HG02642 (cell line): ENCODE results near the gene MATN1.
A peak's percentile ranks its signal among the peaks of the same experiment; 100 is the strongest.

ENCODE experiments used
- ATAC-seq: cut with Tn5 transposase; IDR thresholded peaks from one replicate; pipeline ENCODE4 v1.9.1; 2021; ENCODE audit warnings: mild to moderate bottlenecking; ENCODE audit not compliant: unreplicated experiment, poor library complexity

The MATN1 gene

DNA sequence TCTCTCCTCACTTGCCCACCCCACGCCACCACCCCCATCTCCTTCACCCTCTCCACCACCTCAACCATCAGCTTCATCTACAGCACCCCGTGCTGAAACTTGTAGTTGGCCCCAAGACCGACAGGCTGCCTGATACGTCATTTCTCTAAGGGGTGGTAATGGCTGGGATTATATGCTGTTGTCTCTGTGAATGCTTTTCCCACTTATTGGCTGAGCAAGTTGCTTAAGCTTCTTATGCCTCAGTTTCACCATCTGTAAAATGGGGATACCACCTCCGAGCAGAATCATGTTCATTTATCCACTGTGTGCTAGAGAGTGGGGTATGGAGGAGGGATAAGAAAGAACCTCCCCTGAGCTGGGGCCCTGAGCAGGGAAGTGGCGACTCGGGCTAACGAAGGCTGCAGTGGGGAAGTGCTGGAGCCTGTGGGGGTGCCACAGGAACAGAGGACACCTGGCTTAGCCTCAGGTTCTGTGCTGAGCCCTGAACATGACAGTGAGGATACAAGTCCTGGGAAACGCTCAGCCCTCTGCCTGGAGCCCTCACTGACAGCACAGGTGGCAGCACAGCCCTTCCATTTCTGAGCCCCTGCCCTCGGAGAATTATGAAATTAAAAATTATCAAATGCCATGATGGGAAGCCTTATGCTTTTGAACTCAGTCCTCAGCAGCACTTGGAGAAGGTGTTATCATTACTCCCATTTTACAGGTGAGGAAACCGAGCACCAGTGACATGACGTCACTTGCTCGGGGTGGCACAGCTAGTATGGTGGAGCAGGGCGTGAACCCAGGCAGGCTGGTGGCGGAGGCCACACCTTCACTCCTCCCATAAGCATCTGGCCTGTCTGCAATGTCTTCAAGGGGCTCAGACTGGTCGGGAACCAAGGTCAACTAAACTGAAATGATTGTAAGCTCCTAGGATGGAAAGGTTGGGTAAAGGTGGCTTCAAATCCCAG lies 2.8 kb downstream of the MATN1 start:
- no peak for ATAC-seq

DNA sequence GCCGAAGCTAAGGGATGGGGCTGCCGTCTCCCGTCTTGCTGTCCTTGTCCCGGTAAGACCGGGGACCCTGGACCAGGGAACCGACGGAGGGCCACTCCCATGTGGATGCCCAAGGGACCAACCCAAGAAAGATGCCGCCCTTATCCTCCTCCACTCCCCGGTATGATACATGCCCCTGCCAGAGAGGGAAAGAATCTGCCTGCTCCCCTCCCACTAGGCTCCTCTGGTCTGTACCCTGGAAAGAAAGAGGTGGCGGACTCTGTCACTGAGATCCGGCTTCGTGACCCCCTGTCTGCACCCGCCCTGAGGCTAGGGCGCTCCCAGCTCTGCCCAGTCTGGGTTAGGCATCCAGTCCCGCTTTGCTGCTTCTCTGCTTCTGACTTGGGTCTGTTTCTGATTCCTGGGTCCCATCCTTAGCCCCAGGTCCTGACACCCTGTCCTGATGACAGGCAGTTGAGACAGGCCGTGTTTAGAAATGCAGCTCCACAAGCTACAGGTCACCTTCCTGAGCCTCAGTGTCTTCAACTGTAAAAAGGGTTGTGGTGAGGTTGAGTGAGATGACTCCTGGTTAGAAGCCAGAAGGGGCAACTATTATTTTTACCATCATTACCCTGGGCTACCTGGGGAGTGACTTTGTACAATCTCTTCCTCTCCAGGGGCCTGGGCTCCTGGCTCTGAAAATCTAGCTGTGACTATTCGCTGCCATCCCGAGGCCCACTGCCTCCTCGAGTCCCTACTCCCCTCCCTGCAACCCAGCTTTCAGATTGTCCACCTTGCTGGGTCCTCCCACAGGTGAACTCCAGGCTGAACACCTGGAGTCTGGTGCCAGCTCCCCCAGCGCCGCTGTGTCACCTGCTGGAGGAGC lies 3.7 kb downstream of the MATN1 start:
- ATAC-seq: no peak

DNA sequence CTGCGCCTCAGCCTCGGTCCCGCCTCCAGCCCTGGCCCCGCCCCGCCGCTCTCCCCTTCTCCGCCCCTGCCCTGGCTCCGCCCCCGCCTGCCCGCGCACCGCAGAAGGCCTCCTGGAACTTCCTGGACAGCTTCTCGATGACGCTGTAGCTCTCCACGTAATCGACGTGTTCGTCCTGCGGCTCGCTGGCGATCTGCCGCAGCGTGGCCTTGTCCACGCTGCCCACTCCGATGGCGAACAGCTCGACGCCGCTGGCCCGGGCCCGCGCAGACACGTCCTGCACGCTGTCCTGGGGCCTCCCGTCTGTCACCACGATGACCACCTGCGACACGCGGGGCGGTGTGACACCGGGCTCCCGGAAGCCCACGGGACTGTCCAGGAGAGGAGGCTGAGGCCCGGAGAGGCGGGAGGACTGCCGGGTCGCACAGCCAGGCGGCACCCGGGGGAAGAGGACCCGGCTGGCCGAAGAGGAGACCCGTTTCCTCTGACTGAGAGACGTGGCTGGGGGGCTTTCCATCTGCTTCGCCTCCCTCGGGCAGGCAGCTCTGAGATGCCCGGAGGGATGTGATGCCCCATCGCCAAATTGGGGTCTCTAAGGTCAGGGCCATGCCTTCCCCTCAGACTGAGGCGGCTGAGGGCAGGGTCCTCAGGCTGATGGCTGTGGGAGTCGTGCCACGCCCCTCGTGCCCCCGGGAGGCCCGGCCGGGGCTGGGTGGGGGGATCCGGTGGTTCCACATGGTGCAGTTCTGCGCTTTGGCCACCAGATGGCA lies 4.6 kb downstream of the MATN1 start:
- peak; percentile 61 for ATAC-seq

DNA sequence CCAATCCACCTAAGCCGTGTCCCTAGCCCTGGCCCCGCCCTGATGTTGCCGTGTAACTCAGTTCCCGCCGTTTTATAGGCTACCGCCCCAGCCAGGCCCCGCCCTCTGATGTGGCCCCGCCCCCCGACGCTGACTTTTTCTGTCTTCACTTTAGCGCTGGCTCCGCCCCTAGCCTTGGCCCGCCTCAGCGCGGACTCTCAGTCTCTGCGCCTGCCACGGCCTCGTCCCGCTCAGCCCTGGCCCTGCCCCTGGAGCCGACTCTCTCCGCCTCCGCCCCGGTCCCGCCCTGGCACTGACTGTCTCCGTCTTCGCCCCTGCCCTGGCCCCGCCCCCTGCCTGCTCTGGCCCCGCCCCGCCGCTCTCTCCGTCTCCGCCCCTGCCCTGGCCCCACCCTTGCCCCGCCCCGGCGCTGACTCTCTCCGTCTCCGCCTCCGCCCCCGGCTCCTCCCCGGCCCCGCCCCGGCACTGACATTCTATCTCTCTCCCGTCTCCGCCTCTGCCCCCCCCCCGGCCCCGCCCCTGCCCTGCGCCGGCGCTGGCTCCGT lies 5.2 kb downstream of the MATN1 start:
- peak; percentile 85 for ATAC-seq

DNA sequence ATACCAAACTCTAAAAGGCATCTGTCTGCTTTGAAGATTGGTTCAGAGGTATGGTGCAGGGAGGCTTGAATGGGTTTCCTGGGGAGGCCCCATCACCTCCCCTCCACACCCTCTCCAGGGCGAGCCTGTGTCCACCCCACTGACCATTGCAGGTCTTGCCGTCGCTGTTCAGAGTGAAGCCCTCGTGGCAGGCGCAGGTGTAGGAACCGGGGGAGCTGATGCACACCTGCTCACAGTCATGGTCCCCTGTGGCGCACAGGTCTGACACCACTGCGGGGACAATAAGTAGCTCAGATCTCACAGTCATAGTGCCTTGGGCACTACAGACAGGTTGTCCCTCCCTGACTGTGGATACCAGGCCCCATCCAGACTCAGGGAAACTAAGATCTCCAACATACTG lies 6.7 kb downstream of the MATN1 start:
- ATAC-seq: no peak

DNA sequence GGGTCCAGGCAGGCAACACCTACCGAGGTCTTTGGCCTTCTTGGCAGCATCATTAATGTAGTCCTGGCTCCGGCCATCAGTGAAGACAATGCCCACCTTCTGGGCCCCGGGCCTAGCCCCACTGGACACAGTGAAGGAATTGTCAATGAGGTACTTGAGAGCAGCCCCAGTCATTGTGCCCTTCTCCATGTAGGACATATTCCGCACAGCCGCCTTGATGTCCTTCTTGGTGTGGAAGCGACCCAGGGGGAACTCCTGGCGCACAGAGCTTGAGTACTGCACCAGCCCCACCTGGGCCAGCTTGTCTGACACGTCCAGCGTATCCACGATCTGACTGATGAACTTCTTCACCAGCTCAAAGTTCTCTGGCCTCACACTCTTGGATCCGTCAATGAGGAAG lies 7.5 kb downstream of the MATN1 start:
- ATAC-seq: no peak

DNA sequence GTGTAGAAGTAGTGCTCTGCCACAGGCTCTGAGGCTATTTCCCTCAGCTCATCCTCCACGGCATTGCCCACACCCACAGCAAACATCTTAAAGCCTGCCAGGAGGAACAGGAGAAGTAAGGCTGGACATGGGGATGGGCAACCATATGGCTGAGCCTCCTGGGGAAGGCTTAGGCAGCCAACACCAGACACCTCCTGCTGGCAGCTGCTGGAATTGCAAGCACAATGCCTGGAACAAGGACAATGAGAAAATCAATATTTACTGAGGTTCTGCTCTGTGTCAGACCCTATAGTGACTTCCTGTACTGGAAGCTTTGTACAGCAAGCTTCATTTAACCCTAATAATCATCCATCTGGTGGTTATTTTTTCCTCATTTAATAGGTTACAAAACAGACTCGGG lies 8.2 kb downstream of the MATN1 start:
- ATAC-seq: no peak

DNA sequence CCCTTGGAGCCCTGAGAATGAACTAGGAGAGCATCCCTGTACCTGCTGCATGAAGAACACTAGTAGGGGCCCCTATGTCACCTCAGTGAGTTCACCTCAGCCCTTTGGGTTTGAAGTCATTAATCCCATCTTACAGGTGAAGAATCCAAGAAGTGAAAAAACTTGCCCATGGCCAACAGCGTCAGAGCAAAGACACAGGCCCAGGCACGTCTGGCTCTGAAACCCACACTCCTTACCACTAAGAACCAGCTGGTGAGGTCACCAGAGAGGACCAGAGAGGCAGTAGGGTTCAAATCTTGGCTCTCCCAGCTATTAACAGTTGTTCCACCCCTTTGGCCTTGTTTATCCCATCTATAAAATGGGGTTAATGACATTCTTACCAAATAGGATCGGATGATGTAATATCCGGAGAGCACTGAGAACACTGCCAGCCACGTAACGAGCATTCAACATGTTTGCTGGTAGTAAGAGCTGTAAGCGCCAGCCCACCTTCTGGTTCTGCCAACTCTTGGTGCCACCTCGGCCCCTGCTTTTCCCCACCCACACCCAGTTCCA lies 8.8 kb downstream of the MATN1 start:
- ATAC-seq: no peak

DNA sequence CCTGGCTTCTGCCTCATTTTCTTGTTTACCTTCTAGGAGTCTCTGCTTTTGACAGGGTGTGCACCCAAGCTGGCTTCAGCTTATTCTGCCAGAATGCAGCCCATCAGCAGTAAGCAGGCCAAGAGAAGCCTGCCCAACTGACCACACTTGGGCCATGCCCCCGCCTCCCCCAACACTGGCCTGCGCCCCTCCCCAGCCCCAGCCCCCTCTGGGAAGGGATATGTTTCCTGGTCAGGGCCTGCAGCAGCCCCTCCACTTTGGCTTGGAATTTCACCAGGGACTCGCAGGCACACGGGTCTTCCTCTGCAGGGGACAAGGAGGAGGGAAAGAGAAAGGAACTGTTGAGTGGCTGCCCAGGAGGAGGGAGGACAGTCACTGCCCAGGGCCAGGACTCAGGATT lies 9.4 kb downstream of the MATN1 start:
- no peak for ATAC-seq

DNA sequence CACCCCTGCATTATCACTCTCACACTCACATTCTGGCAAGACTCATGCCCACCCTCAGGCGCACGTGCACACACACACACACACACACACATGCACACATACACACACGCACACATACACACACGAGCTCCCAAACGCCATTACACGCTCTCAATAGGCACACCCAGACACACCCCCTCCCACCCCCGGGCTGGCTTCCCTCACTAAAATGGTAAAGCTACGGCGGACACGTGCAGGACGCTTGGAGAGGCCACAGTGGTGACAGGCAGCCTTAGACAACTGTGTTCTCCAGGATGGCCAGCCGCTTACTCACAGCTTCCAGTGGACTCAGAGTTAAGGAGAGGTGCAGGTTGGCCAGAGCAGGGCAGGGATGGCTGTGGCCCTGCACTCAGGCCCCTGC lies 10.1 kb downstream of the MATN1 start:
- ATAC-seq: no peak

DNA sequence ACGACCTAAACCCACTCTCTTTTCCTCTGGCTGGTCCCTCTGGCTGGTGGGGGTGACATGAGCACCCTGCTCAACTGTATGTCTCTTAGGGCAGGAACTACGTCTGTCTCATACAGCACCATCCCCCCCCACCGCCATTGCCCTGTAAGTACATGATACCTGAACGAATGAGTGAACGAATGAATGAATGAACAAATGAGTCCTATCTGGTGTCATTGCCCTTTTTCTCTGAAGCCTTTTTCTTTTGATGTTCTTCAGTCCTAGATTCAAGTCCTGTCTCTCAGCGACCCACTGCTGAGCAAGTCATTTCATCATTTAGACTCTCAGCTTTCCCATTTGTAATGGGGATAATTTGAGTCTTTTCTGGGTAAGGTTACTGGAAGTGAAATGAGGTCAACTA lies 10.8 kb downstream of the MATN1 start:
- ATAC-seq: no peak

DNA sequence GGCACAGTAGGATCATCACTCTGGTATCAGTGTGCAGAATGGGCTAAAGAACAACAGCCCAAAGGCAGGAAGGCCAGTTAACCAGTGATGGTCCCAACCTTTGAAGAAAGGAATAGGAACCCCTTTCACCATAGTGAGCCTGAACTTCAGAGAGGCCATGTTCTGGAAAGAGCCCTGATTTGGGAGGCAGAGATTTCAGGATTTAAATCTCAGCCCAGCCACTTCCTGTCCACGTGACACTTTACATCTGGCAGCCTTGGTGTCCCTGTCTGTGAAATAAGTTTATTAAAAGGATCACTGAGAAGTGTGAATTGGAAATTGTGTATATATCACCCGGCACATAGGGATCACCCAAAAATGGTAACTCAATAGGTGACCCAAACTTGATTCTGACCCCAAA lies 13.0 kb downstream of the MATN1 start:
- no peak for ATAC-seq

DNA sequence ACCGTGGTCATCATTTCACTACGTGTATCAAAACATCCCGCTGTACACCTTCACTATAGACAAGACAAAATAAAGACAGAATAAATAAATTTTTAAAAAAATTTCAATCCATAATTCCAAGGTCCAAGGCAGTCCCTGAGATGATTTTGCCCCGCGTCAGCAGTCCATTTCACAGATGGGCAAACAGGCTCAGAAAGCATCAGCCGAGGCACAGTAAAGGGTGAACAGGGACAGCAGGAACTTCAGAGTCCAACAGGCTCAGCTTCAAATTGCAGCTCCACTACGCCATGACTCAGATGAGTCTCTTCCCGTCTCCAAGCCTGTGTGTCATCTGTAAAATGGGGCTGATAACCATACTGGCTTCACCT lies 15.0 kb downstream of the MATN1 start:
- no peak for ATAC-seq

DNA sequence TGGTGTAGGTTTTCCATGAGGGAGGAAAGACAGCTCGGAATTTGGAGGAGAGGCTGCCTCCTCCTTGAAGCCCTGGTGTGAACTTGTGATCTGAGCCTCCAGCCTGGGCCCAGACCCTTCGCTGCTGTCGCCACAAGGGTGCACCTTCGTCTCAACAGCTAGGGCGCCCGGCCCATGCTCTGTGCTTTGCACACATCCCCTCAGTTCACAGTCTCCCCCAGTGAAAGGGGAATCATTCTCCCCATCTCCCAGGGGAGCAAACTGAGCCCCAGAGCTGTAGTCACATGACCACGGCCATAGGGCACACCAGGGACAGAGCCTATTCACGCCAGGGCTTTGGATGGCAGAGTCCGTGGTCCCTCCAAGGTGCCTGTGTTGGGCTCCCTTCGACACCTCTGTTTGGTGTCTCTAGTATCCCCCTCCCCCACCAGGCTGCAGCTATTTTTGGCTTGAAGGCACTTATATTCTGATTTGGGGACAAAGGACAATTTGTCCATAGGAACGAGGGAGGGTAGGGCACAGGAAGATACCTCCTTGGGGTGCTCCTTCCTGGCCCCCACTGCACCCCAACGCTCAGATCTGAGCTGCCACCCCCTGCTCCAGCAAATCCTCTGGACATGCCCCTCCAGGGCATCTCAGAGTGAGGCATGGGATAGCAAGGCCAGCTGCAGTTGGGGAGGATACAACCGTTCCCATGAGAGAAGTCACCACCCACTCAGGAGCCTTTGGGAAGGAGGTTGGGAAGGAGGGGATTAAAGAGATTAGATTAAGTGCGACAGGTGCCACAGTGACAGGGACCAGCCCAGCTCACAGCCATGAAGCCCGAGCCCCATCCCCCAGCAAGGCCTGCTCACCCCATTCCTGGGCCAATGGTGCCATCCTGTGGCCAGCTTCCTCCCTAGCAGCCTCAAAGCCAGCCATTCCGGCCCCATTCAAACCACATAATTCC lies 15.7 kb downstream of the MATN1 start:
- peak; percentile 56 for ATAC-seq

DNA sequence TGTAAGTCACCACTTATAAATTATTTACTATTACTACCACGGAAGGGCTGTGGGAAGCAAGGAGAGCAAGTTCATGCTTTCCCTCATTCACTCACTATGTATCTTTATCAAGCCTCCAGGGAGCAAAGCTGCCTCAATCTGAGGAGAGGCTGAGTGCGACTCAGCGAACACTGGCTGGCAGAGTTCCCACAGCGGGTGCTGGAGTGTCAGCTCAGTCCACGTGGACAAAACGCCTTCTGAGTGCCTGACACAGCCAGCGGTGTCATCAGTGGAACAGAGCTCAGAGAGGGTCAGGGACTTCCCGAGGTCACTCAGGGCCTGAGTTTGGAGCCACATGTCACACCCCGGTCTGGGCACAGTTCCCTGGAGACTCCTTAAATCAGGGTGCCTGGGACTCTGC lies 16.9 kb downstream of the MATN1 start:
- no peak for ATAC-seq

DNA sequence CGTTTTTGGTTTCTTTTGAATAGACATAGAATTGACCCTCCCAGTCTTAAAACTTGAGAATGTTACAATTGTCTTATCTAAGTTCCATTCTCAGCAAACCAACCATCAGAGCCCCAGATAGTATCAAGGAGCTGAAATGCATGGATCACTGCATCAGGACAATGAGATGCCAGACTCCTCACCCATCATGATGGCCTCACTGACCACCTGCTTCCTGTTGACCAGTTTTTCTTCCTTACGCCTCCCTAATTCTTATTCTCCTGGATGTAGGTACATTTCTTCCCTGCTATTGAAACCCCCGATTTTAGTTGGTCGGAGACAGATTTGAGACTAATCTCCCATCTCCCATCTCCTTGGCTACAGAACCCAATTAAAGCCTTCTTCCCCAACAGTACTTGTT lies 17.7 kb downstream of the MATN1 start:
- no peak for ATAC-seq

DNA sequence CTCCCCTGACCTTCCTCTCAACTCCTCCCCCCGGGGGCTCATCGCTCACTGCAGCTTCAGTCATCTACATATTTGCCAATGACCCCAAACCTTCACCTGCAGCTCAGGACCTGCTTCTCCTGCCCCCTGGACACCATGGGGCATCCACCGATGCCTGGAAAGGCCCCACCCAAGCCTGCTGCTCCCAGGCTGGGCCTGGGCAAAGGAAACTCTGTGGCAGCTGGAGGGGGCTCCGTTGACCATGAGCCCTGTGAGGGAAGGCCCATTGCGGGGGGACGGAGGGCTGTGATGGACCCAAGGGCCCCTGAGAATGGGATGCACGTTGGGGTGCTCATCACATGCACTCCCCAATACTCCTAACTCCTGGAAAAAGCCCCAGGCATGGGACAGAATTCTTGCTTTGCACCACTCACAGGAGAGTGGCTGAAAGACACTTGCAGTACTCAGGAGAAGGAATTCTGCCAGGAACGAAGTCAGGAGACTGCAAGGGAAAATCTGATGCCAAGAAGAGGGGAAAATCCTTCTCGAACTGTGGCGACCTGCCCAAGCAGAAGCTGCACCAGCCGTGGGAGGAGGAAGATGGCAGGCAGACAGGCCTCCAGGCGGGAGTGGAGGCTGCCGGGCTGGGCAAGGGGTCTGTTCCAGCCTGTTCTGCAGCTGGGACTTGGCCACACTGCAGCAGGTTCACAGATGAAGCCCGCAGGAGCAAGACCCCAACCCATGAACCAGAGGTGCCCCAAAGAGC lies 18.4 kb downstream of the MATN1 start:
- ATAC-seq: no peak

DNA sequence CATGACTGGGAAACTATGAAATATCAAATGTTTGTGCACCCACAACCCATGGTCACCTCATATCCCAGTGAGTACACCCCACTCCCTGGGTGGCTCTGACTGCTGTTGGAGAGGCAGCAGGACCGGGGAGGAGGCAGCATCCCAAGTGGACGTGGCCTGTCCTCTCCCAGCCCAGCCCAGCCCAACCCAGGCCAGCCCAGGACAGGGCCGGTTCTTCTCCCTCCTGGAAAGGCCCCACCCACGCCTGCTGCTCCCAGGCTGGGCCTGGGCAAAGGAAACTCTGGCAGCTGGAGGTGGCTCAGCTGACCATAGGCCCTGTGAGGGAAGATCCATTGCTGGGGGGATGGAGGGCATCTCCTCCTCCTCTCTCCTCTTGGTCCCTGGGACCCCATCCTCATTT lies 19.1 kb downstream of the MATN1 start:
- no peak for ATAC-seq
